ENCODE results near the gene C4orf54.

The C4orf54 gene

GRCh38 chr4:99651811-99652485 lies 5.7 kb downstream of the C4orf54 start:
- DNase-seq = no peak

GRCh38 chr4:99651016-99651769 lies 6.4 kb downstream of the C4orf54 start:
- DNase-seq = no peak

DNA sequence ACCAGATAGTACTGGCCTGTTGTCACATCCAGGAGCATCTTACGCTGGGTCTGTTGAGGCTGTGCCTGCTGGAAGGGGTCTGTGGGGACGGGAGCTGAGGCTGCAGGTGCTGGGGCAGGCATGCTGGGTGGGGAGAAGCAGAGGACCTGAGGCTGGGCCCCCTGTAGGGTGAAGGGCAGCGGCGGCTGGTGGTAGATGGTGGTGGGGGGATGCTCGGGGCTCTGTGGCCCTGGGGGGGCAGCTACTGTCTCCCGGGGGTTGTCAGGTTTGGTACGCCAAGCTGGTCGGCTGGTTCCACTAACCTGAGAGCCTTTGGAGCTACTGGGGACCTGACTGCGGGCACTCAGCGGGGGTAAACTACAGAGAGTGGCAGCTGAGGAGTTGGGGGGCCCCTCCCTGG lies 7.8 kb downstream of the C4orf54 start:
- DNase-seq = no peak

DNA sequence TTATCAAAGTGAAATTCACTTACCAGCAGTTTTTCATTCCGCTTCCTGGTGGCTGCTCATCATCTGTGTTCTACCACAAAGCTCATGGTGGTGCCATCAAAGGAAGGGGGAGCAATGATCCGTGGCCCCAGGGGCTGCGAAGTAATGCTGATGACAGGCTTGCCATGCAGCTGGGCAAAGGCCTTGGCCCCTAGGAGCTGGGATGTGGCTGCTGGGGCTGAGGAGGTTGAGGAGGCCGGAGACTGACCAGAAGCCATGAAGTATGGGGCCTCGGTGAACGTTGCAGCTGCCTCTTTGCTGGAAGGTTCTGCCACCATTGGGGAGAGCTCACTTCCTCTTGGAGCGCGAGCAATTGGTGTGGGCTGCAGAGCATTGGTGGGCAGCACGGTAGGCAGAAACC lies 8.4 kb downstream of the C4orf54 start:
- DNase-seq = no peak

GRCh38 chr4:99648321-99648720 lies 9.3 kb downstream of the C4orf54 start:
- no peak for DNase-seq

DNA sequence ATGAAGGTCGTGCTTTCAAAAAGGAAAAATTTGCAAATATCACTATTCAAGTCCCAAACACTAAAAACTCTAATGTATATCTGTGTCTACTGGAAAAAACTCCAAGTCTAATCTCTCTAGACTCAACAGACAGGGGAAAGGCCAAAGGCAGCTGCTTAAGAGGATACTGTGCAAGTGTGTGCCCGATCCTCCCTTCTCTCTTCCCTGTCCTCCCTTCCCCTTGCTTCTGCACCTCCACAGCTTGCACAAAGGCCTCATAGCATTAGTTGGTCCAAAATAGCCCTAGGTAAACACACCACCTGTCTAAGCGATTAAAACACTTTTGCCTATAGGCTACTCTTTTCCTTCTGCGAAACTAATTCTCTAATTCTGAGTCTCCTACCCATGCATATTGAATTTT lies 10.6 kb downstream of the C4orf54 start:
- DNase-seq = no peak

DNA sequence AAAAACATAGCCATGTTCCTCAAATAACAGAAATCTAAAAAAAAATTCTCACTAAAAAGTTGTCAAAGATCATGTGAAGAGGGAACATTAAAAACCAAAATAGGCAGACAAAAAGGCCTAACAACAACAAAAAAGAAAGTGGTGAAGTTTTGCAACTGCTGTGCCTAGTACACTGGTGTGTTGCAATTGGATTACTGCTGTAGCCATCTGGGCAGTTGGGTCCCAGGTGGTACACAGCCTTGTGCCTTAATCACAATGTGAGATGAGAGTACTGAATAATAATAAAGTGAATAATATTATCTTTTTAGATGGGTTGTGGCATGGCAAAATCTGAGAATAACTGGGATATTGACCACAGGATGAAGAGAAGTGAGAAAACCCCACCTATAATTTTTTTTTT lies 12.0 kb downstream of the C4orf54 start:
- no peak for DNase-seq

DNA sequence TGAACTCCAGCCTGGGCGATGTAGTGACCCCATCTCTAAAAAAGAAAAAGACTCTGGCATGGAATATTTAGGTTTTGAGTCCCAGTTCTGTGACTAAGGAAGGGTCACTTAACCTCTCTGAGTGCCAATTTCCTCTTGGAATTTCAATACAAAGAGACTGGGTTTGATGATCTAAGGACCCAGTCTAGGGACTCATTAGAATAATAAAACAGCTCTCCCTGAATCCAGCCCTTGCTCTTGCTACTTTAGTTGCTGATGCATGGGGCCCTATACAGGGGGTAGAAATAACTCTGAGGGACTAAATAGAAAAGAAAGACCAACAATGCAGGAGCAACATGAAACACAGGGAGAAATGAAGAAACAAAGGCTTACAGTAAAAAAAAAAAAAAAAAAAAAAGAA lies 12.6 kb downstream of the C4orf54 start:
- DNase-seq = no peak

DNA sequence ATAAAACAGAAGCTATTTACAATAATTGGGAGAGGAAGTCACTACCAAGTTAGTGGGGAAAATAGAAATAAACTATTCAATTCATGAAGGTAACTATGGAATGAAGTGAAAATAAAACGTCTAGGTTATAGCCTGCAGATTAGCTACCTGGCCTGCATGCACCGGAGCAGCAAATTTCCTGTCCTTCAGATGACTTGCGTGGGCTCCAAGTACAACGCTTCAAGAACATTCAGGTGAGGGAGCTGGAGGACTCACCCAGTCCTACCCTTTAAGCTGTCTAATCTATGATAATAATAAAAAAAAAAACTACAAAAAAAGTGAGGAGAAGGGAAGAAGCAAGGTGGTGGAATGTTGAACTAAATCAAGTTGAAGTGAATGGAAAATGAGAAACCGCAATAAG lies 13.2 kb downstream of the C4orf54 start:
- no peak for DNase-seq

- DNase-seq = no peak
These were observed 14.7 kb downstream of the C4orf54 start for GRCh38 chr4:99642725-99643489.

GRCh38 chr4:99640676-99641075 lies 17.0 kb downstream of the C4orf54 start:
- no peak for DNase-seq

- DNase-seq = no peak
These were observed 20.5 kb downstream of the C4orf54 start for GRCh38 chr4:99637174-99637573.

- no peak for DNase-seq
These were observed 21.2 kb downstream of the C4orf54 start for GRCh38 chr4:99636422-99636821.

DNA sequence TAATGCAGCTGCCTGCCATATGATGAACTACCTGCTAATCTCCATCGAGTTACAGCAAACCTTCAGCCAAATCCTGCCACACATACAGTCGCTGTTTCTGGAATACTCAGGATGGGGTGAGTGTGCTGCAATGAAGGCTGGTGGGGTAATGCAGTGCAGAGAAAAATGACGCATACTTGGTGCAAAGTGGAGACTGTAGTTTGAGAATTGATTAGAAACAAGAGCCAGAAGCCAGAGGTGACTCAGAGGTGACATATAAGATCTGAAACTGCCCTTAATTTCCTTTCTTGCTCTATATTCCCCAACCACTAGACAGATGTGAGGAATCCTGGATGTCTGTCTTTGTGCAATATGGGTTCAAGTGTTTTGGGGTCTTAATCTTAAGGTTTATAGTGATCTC lies 22.0 kb downstream of the C4orf54 start:
- DNase-seq = no peak

GRCh38 chr4:99634742-99635360 lies 22.8 kb downstream of the C4orf54 start:
- no peak for DNase-seq

GRCh38 chr4:99633772-99634171 lies 23.9 kb downstream of the C4orf54 start:
- DNase-seq = peak; percentile 69

DNA sequence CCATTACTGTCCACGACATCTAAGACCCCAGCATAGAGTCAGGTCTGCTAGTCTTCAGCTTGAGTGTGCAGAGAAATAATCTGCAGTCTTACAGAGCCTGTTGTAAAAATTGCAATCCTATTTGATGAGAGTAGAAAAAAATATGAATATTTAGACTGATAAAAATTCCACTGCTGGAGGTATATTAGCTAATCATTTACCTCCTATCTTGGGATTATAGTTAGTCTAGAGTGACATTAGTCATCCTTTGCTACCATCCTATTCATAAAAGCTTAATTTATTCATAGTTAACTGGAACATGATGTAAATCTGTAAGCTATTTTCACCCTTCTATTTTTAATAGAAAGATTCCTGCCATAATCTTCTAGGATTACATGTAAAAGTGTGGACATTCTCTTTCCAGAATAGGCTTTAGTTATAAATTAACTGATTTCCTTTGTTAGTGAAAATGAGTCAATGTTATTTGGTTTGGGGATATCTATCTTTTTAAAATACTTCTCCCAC lies 26.7 kb downstream of the C4orf54 start:
- DNase-seq = no peak

DNA sequence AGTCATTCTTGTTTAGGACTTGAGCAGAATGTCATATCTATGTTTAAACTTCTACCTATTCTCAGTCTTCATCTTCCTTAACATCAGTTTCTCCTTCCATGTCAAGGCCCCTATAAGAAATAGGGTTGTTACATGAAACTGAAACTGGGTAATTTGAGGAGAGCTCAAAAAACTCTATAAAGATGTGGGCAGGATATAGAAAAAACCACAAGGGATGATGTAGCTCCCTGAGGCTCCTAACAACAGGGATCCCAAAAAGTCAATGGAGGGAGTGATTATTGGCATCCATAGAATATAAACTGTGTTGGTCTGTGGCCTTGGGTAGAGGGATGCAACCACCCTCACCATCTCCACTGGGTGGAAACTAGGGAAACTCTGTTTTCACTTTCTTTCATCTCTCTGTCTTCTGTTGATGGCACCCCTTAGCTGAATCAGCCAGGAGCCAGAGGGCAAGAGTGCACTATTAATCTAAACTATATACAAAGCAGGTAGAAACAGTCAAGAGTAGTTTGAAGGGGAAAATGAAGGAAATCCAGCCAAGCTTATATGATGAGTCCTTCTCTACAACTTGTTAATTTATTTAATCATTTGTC lies 27.6 kb downstream of the C4orf54 start:
- DNase-seq = no peak

GRCh38 chr4:99628040-99628439 lies 29.6 kb downstream of the C4orf54 start:
- no peak for DNase-seq

DNA sequence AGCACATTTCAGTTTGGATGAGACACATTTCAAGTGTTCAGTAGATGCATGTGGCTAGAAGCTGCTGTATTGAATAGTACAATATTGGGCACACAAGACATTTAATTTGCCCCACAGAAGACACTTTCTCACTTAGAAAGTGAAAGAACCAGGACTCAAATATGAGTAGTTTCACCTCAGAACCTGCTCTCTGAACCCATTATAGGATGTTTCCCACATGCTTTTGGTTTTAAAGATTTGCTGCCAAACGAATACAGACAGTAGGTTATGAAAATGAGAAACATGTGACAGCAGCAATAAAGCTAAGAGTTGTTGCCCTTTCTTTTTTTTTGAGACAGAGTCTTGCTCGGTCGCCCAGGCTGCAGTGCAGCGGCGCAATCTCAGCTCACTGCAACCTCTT lies 32.3 kb downstream of the C4orf54 start:
- no peak for DNase-seq

- no peak for DNase-seq
These were observed 33.4 kb downstream of the C4orf54 start for GRCh38 chr4:99624141-99624719.

DNA sequence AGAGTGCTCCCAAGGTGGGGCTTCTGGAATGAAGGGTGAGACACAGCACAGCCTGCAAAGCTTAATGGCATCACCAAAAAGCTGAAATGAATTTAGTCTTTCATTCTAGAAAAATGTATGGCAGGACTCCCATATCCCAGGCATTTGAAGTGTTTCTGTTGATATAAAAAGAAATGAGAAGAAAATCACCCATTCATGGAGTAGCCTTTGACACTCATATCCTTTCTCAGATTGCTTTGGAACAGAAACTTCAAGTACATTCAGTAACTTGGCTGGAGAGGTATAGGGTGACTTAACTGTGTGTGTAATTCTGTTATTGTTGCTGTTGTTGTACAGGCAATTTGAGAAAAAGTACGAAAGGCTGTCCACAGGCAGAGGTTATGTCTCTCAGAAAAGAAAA lies 35.3 kb downstream of the C4orf54 start:
- no peak for DNase-seq

DNA sequence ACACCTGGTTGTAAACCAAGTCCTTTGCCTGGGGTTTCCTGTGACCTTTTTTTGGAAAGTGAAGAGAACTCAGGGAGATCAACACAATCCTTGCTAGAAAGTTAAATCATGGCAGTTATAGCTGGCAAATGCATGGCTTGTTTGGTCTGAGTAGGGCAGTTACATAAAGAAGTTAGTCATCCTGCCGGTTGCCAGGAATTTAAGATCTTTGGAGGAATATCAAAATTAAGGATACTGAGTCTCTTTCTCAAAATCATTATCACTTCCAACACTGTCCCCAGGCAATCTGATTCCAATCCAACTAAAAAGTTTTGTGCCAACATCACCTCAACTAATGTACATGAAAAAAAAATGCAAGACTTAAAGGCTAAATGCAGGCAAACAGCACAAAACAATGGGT lies 40.3 kb downstream of the C4orf54 start:
- no peak for DNase-seq
